VCaP (cell line): ENCODE results near the gene C17orf107.

ENCODE experiments used
- H3K27ac ChIP-seq: fragments of 450-650 bp; 2 replicates; pipeline ENCODE4 v1.5.1; 2017
- TF ChIP-seq, protein P1 (sequence below): fragments of 450-650 bp; conservative IDR thresholded peaks from 2 replicates; pipeline ENCODE4 v1.5.1; 2017; ENCODE audit warnings: mild to moderate bottlenecking, moderate library complexity

The C17orf107 gene

DNA sequence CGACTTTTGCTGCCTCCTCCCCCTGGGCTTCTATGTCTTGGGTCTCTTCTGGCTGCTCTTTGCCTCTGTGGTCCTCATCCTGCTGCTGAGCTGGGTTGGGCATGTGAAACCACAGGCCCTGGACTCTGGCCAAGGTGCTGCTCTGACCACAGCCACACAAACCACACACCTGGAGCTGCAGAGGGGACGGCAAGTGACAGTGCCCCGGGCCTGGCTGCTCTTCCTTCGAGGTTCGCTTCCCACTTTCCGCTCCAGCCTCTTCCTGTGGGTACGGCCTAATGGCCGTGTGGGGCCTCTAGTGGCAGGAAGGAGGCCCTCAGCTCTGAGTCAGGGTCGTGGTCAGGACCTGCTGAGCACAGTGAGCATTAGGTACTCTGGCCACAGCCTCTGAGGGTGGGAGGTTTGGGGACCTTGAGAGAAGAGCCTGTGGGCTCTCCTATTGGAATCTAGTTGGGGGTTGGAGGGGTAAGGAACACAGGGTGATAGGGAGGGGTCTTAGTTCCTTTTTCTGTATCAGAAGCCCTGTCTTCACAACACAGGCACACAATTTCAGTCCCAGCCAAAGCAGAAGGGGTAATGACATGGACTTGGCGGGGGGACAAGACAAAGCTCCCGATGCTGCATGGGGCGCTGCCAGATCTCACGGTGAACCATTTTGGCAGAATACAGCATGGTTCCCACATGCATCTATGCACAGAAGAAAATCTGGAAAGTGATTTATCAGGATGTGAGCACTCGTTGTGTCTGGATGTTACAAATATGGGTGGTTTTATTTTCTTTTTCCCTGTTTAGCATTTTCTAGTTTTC lies 35.0 kb downstream of the C17orf107 start:
- TF ChIP-seq, protein P1, sequence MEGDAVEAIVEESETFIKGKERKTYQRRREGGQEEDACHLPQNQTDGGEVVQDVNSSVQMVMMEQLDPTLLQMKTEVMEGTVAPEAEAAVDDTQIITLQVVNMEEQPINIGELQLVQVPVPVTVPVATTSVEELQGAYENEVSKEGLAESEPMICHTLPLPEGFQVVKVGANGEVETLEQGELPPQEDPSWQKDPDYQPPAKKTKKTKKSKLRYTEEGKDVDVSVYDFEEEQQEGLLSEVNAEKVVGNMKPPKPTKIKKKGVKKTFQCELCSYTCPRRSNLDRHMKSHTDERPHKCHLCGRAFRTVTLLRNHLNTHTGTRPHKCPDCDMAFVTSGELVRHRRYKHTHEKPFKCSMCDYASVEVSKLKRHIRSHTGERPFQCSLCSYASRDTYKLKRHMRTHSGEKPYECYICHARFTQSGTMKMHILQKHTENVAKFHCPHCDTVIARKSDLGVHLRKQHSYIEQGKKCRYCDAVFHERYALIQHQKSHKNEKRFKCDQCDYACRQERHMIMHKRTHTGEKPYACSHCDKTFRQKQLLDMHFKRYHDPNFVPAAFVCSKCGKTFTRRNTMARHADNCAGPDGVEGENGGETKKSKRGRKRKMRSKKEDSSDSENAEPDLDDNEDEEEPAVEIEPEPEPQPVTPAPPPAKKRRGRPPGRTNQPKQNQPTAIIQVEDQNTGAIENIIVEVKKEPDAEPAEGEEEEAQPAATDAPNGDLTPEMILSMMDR: peak; percentile 19; the same call in 1 of the 2 replicates
- no peak overlapping the region for H3K27ac ChIP-seq

DNA sequence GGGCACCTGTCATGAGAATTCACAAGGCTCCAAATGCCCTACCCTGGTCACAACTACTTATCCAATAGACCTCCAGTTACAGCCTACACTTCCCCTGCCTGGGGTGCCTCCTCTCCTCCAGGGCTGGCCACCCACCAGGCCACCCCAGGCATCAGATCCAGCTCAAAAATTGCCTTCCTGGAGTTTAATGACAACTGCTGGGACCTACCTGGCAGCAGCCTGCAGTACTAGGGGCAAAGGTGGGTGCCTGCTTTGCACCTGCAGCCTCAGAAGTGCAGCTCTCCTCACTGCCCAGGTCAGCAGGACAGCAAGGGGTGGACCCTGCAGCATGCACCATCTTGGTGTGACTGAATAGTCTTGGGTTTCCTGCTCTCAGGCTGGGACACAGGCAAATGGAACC lies 36.3 kb downstream of the C17orf107 start:
- H3K27ac ChIP-seq: no peak overlapping the region
- TF ChIP-seq, protein P1: no peak

DNA sequence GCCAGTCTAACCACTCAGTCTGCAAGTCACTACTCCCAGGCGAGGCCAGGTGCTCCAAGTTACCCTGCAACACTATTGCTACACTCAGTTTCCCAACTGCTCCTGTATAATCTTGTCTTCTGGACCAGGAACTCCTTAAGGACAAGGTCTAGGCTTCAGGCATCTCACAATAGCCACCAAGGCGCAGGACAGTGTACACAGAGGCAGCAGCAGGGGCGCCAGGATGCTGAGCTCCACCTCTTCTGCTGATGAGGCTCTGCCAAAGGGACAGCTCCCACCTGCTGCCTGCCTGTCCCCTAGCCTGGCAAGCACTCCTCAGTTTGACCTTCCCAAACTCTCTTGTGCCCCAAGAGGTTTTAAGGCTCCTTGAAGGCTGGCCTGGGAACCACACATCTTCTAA lies 37.1 kb downstream of the C17orf107 start:
- TF ChIP-seq, protein P1: no peak
- H3K27ac ChIP-seq: no peak overlapping the region

DNA sequence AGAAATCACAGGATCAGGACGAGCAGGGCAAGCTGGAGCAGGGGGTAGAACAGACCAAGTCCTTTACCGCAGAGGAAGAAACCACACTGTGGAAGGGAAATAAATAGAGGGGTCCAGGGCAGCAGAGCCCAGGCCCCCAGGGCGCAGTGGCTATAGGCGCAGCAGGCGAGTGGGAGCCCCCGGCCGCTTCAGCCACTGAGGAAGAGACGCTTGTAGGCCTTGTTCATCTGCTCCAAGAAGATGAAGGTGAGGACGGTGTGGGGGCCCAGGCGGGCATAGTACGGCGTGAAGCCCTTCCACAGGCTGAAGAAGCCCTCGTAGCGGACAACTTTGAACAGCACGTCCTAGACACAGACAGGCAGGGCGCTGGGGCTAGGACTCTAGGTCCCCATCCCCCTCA lies 38.2 kb downstream of the C17orf107 start:
- TF ChIP-seq, protein P1: no peak
- H3K27ac ChIP-seq: no peak overlapping the region; the same call in 1 of the 2 replicates

DNA sequence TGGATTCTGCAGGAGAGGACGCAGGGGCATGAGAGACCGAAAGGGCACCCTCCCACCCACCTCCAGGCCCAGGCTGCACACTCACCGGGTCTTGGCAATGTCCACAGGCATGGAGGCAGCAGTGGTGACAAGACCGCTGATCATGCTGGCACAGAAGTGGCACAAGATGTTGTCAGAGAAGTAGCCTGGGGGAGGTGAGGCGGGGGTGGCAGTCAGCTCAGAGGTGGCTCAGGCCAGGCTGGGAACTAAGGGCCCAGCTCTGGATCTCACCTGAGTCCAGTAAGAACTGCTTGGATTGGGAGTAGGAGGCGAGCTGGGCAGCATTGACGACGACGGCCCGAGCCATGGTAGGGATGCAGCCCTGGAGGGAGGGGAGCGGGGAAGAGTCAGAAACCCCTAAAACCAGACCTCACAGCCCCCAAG lies 38.7 kb downstream of the C17orf107 start:
- TF ChIP-seq, protein P1: no peak
- H3K27ac ChIP-seq: peak overlapping the region; percentile 88; the same call in 1 of the 2 replicates

DNA sequence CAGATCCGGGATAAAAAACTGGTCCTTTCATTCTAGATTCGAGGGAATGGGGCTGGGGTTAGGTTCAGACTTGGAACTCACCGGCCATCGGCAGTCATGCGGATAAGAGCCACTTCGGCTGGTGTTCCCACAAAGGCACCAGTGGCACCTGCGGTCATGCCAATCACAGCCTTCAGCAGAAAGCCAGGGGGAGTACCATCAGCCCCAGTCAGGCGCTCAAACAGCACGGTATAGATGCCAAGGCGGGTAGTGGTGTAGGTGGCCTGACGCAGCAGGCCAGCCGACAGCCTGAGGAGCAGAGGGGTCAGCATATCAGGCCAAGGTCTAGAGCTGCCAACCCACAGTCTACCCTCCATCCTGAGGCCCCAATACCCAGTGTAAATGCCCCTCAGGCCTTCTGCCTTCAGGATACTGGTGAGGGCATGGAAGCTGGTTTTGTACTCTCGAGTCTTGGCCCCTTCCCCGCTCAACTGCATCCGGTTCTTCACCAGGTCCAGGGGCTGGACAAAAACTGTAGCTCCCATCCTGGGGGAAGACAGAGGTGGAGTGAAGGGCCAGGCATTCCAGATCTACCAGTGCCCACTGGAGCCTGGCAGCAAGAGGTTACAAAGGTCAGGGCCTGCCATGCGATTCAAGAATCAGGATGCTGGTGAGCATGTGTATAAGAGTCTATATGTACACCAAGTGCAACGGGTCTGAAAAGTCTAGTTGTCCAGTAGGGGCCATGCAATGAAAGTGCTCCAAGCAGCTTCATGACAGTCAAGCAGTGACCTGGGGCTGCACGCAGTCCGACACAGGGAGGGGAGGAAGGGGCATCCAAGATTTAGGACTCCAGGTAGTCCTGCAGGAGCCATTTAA lies 39.6 kb downstream of the C17orf107 start:
- peak overlapping the region; percentile 88 for H3K27ac ChIP-seq
- TF ChIP-seq, protein P1: no peak

DNA sequence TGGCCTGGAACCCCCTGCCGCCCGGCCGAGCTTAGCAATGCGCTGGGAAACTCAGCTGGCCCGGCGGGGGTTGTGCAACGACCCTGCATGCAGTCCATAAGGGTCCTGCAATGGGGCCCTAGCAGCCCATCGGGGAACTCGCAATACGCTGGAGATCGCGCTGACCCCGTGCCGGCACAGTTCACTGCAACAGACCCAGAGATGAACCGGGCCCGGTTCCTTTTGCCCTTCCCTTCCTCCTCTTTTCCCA lies 40.1 kb downstream of the C17orf107 start:
- TF ChIP-seq, protein P1: no peak
- H3K27ac ChIP-seq: peak overlapping the region; percentile 88
